H1 (cell line): ENCODE measurements around the gene ASPDH. TPM values are rescaled to one million over a fixed set of nuclear protein-coding genes. Genes with fewer than 3 reads are reported as not detected.

Source experiments
- CTCF ChIA-PET: fragments of 300-600 bp; sonication (Branson Sonifier 250); formaldehyde crosslinking; loops from one replicate; lab custom pipeline; 2021; ENCODE audit not compliant: partially characterized antibody; lab: Charles Lee
- POLR2A ChIA-PET: fragments of 300-600 bp; sonication (Branson Sonifier 250); formaldehyde crosslinking; loops from one replicate; lab custom pipeline; 2021; ENCODE audit warnings: inconsistent platforms; ENCODE audit not compliant: partially characterized antibody; lab: Charles Lee
- DNase-seq, 2 experiments: peaks; one replicate each; pipeline versions ENCODE4 v3.0.0 to v3.0.0-alpha.2; 2010 to 2022; ENCODE audit warnings: low spot score in 2 of 2, low read depth in 1 of 2, mixed read lengths in 1 of 2
- FAIRE-seq: peaks from 2 replicates; lab custom pipeline; 2011; peaks lifted over from hg19 to GRCh38; lab: Jason Lieb, UNC
- H2AFZ ChIP-seq: 2 replicates; pipeline ENCODE4 v1.8.1; 2012; ENCODE audit warnings: low read length, inconsistent platforms
- H2AK5ac ChIP-seq: 2 replicates; pipeline ENCODE4 v1.6.1; 2013; ENCODE audit warnings: low read depth, low read length
- H2BK120ac ChIP-seq: replicated peaks from 2 replicates; pipeline ENCODE3; 2013; ENCODE audit warnings: low read depth, low read length, inconsistent platforms
- H2BK12ac ChIP-seq: 2 replicates; pipeline ENCODE4 v1.6.1; 2013; ENCODE audit warnings: low read depth, low read length
- H2BK15ac ChIP-seq: 2 replicates; pipeline ENCODE4 v1.6.1; 2013; ENCODE audit warnings: low read length
- H2BK20ac ChIP-seq: 2 replicates; pipeline ENCODE4 v1.6.1; 2013; ENCODE audit warnings: low read length
- H2BK5ac ChIP-seq: 2 replicates; pipeline ENCODE4 v1.6.1; 2013; ENCODE audit warnings: low read depth, low read length
- H3K14ac ChIP-seq: 2 replicates; pipeline ENCODE4 v1.6.1; 2013; ENCODE audit warnings: inconsistent platforms; ENCODE audit not compliant: insufficient read length
- H3K18ac ChIP-seq: 2 replicates; pipeline ENCODE4 v1.6.1; 2013; ENCODE audit warnings: low read length; ENCODE audit errors: extremely low read depth
- H3K23ac ChIP-seq: 2 replicates; pipeline ENCODE4 v1.6.1; 2013; ENCODE audit warnings: inconsistent platforms; ENCODE audit not compliant: insufficient read length
- H3K23me2 ChIP-seq: 2 replicates; pipeline ENCODE4 v1.6.1; 2013; ENCODE audit warnings: low read depth, low read length
- H3K27ac ChIP-seq: 2 replicates; pipeline ENCODE4 v1.6.1; 2011; ENCODE audit warnings: low read depth, low read length, inconsistent platforms
- H3K27me3 ChIP-seq, 4 experiments: replicated peaks in 1 of 4; 1 replicate in 1 of 4; 2 replicates in 3 of 4; pipeline versions ENCODE4 v1.6.1 to v1.8.1; 2011 to 2013; ENCODE audit warnings: low read length in 3 of 4, mild to moderate bottlenecking in 3 of 4, inconsistent platforms in 2 of 4, mixed read lengths in 2 of 4, moderate library complexity in 1 of 4; ENCODE audit not compliant: control insufficient read depth in 3 of 4, insufficient read depth in 3 of 4; ENCODE audit errors: extremely low read depth in 1 of 4
- H3K36me3 ChIP-seq, 4 experiments: 2 replicates each; pipeline versions ENCODE4 v1.6.1 to v1.8.1; 2011 to 2013; ENCODE audit warnings: mild to moderate bottlenecking in 4 of 4, low read length in 3 of 4, moderate library complexity in 2 of 4, control low read depth in 1 of 4, inconsistent platforms in 1 of 4; ENCODE audit not compliant: insufficient read depth in 4 of 4, control insufficient read depth in 2 of 4
- H3K4ac ChIP-seq: replicated peaks from 2 replicates; pipeline ENCODE3; 2013; ENCODE audit warnings: low read length, low read depth, mixed read lengths, inconsistent platforms; ENCODE audit not compliant: insufficient read length
- H3K4me1 ChIP-seq, 4 experiments: replicated peaks in 1 of 4; 1 replicate in 1 of 4; 2 replicates in 3 of 4; pipeline versions ENCODE4 v1.6.1 to v1.8.1; 2011 to 2013; ENCODE audit warnings: low read length in 3 of 4, inconsistent platforms in 2 of 4, mixed read lengths in 1 of 4; ENCODE audit not compliant: insufficient read depth in 4 of 4, control insufficient read depth in 3 of 4
- H3K4me2 ChIP-seq, 2 experiments: 2 replicates each; pipeline versions ENCODE4 v1.6.1 to v1.8.1; 2011 to 2013; ENCODE audit warnings: low read depth in 2 of 2, low read length in 2 of 2, control low read depth in 1 of 2, inconsistent platforms in 1 of 2, mild to moderate bottlenecking in 1 of 2; ENCODE audit not compliant: insufficient read depth in 1 of 2
- H3K4me3 ChIP-seq, 4 experiments: fragments of 200-600, 300-600 bp in 1 of 4; sonication (generic), shearing (Covaris generic), sonication (Bioruptor Twin) in 1 of 4; 2 replicates each; pipeline versions ENCODE4 v1.5.1 to v1.8.1; 2011 to 2016; ENCODE audit warnings: low read length in 4 of 4, low read depth in 3 of 4, control low read depth in 2 of 4, inconsistent platforms in 2 of 4, mild to moderate bottlenecking in 2 of 4, mixed read lengths in 1 of 4, moderate library complexity in 1 of 4; ENCODE audit not compliant: insufficient read depth in 2 of 4; ENCODE audit errors: extremely low read depth in 1 of 4
- H3K56ac ChIP-seq: replicated peaks from 2 replicates; pipeline ENCODE3; 2013; ENCODE audit warnings: low read depth, mild to moderate bottlenecking, mixed read lengths, low read length, inconsistent platforms; ENCODE audit not compliant: insufficient read length
- H3K79me1 ChIP-seq: 2 replicates; pipeline ENCODE4 v1.6.1; 2013; ENCODE audit warnings: low read depth, low read length, control low read depth
- H3K79me2 ChIP-seq, 2 experiments: 2 replicates each; pipeline versions ENCODE4 v1.6.1 to v1.8.1; 2012 to 2013; ENCODE audit warnings: low read length in 2 of 2, mild to moderate bottlenecking in 2 of 2, inconsistent platforms in 1 of 2; ENCODE audit not compliant: insufficient read depth in 2 of 2, control insufficient read depth in 1 of 2
- H3K9ac ChIP-seq, 4 experiments: replicated peaks in 1 of 4; 1 replicate in 1 of 4; 2 replicates in 3 of 4; pipeline versions ENCODE4 v1.6.1 to v1.8.1; 2011 to 2013; ENCODE audit warnings: low read depth in 3 of 4, low read length in 3 of 4, control low read depth in 2 of 4, mild to moderate bottlenecking in 2 of 4, moderate library complexity in 2 of 4, inconsistent platforms in 1 of 4; ENCODE audit errors: extremely low read depth in 1 of 4
- H3K9me3 ChIP-seq, 2 experiments: 2 replicates each; pipeline versions ENCODE4 v1.6.1 to v1.8.1; 2012 to 2013; ENCODE audit warnings: mild to moderate bottlenecking in 2 of 2, moderate library complexity in 2 of 2, control low read depth in 1 of 2, inconsistent platforms in 1 of 2, low read depth in 1 of 2, low read length in 1 of 2, mixed read lengths in 1 of 2; ENCODE audit not compliant: insufficient read depth in 2 of 2
- H4K20me1 ChIP-seq, 2 experiments: replicated peaks in 1 of 2; 2 replicates each; pipeline versions ENCODE3 to v1.8.1; 2011 to 2013; ENCODE audit warnings: inconsistent platforms in 2 of 2, low read length in 2 of 2, mild to moderate bottlenecking in 1 of 2; ENCODE audit not compliant: insufficient read depth in 2 of 2, control insufficient read depth in 1 of 2
- H4K5ac ChIP-seq: 2 replicates; pipeline ENCODE4 v1.6.1; 2013; ENCODE audit warnings: low read length, low read depth, mixed read lengths, inconsistent platforms; ENCODE audit not compliant: insufficient read length
- H4K8ac ChIP-seq: 2 replicates; pipeline ENCODE4 v1.8.0; 2013; ENCODE audit warnings: mild to moderate bottlenecking, moderate library complexity, low read length, inconsistent platforms; ENCODE audit not compliant: insufficient read depth; ENCODE audit errors: extremely low read depth
- H4K91ac ChIP-seq: replicated peaks from 2 replicates; pipeline ENCODE3; 2013; ENCODE audit warnings: low read length, mixed read lengths, inconsistent platforms; ENCODE audit not compliant: insufficient read length
- SRF ChIP-seq: IDR thresholded peaks from 2 replicates; pipeline ENCODE4 v1.6.1; 2011; ENCODE audit warnings: mild to moderate bottlenecking, low read depth, low read length, moderate library complexity
- TAF1 ChIP-seq: IDR thresholded peaks from 2 replicates; pipeline ENCODE4 v1.6.1; 2011; ENCODE audit warnings: mild to moderate bottlenecking, low read depth, low read length
- WGBS, 2 experiments: shearing (Covaris generic) in 1 of 2; methylation state at CpG; one replicate each; pipeline versions ENCODE4 v1.1.6 to v1.1.7; 2013 to 2015; ENCODE audit warnings: low lambda C conversion rate in 2 of 2, mixed read lengths in 2 of 2, inconsistent platforms in 1 of 2, low coverage in 1 of 2, missing lambda C conversion rate in 1 of 2; ENCODE audit not compliant: insufficient replicate concordance in 2 of 2, insufficient coverage in 1 of 2, insufficient read length in 1 of 2; ENCODE audit errors: extremely low coverage in 1 of 2, missing lambda C conversion rate in 1 of 2; 5-methylcytosine and 5-hydroxymethylcytosine counted together
- polyA plus RNA-seq, 7 experiments: library from polyadenylated mRNA; depleted of rRNA in 3 of 7; stranded (reverse) in 5 of 7; unstranded in 2 of 7; fragments of >200 nt in 5 of 7; fragments of 200-250 nt in 2 of 7; gene quantifications; 1 replicate in 5 of 7; 2 replicates in 1 of 7; 4 replicates in 1 of 7; pipeline versions ENCODE4 v1.2.1 to v1.2.3, GENCODE V29; 2011 to 2013; ENCODE audit warnings: missing spikeins in 2 of 7, mixed read lengths in 2 of 7
- total RNA-seq: library from RNA; stranded (reverse); fragmentation: NEBNext Ultra II Directional; extraction: Animal tissue kit (Norgen Biotek cat#: 25700); gene quantifications from 2 replicates; pipeline ENCODE4 v1.2.1, GENCODE V29; 2021

Gene ASPDH
- total and polyA plus RNA-seq, 2 of the 8 experiments (the other 6 are each of a cell fraction or from before 2014, with no cell fraction given), result not detected

DNA sequence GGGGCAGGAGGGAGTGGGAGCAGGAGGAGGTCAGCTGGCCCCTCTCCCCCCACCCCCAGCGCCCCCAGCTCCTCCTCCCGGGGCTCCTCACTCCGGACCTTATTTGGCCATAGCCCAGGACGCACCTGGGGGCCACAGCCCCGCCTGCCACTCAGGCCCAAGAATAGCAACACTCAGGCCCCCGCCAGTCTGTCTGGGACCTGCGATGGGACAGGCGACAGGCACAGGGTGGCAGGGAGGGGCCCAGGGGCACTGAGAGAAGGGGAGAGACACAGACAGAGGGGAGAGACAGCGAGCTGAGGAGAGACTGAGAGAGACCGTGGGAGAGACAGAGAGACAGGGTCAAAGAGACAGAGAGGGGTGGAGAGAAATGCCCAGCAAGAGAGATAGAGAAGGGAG lies 13.0 kb downstream of the ASPDH start:
- no peaks in the 10 kb centered on the region; the same call in 1 of the 2 replicates for H3K79me1 ChIP-seq
- no peak overlapping the region for H4K91ac ChIP-seq
- H4K20me1 ChIP-seq, result no peaks in the 10 kb centered on the region
- H3K36me3 ChIP-seq, result no peaks in the 10 kb centered on the region
- H3K4me1 ChIP-seq, result peaks cover 0 to 9% (median 3%) of the 10 kb centered on the region in 4 experiments; a peak in 5 of 7 replicates
- no peaks in the 10 kb centered on the region for H3K9me3 ChIP-seq
- FAIRE-seq (no peak), DNase-seq (no peak)
- no peak overlapping the region for H3K56ac ChIP-seq
- H2BK5ac ChIP-seq, result no peak overlapping the region; the same call in 1 of the 2 replicates
- 43% methylated on average over 10 of the region's 10 CpGs; no CpG with 5 or more reads in 1 of the 2 experiments for WGBS, 2 experiments
- no peak overlapping the region for H3K4me3 ChIP-seq
- H2AFZ ChIP-seq, result no peak overlapping the region
- H2BK15ac ChIP-seq, result no peak overlapping the region
- H3K23me2 ChIP-seq, result peaks cover 3% of the 10 kb centered on the region; the same call in 1 of the 2 replicates
- no peak overlapping the region for H3K14ac ChIP-seq
- H4K5ac ChIP-seq, result no peak overlapping the region
- H2BK20ac ChIP-seq, result no peak overlapping the region
- no peak overlapping the region for H2BK12ac ChIP-seq
- POLR2A ChIA-PET, result interaction anchor here (0.6 to 1.7 kb wide), 6 partner anchors 8 to 1354 kb away, joined by 3 to 9 read pairs (median 3); partner anchors contain the start of gene JOSD2
- H4K8ac ChIP-seq, result no peak overlapping the region
- H3K27me3 ChIP-seq, result peaks cover 1 to 39% (median 36%) of the 10 kb centered on the region in 4 experiments
- H3K4ac ChIP-seq, result no peak overlapping the region
- no peak overlapping the region for H2AK5ac ChIP-seq
- no peak for TF ChIP-seq TAF1
- TF ChIP-seq SRF, result peak; percentile 64
- no peak overlapping the region for H2BK120ac ChIP-seq
- H3K79me2 ChIP-seq, result no peaks in the 10 kb centered on the region
- H3K27ac ChIP-seq, result no peak overlapping the region
- CTCF ChIA-PET, result interaction anchor here (0.5 to 2.4 kb wide), 8 partner anchors 10 to 282 kb away, joined by 3 to 7 read pairs (median 4); partner anchors contain the start of gene JOSD2
- no peak overlapping the region; the same call in 1 of the 2 replicates for H3K18ac ChIP-seq
- no peak overlapping the region for H3K9ac ChIP-seq
- H3K4me2 ChIP-seq, result peak overlapping the region; percentile 65 to 66; a peak in 3 of 4 replicates
- H3K23ac ChIP-seq, result no peak overlapping the region
